Amniotic stem cell (primary cell): ENCODE data around the gene KIRREL3.

Experiments used
- DNase-seq: peaks from one replicate; lab custom pipeline; 2025; lab: John Stamatoyannopoulos, UW

KIRREL3 gene

DNA sequence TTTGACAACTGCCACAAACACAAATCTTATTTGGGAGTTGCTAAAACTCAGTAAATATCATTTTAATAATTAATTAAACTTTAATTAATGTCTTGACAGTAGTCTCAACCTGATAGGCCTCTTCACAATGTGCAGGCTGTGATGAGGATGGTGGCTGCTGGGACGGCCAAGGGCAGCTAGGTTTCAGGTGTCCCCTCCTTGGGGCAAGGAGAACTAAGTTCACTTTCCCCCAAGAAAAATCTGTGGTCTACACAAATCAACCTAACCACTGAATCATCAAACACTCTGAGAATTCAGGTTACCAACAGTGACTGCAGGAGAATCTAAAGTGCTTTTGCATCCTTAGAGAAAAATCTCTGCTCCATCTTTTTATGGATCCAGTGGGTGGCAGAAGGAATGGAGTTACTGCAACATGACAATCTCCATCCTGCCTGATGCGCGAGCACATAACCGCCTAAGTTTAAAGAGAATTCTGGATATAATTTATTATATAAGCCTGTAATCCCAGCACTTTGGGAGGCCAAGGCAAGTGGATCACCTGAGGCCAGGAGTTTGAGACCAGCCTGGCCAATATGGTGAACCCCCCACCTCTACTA is 289.7 kb downstream of the KIRREL3 start:
- DNase-seq, result no peak

DNA sequence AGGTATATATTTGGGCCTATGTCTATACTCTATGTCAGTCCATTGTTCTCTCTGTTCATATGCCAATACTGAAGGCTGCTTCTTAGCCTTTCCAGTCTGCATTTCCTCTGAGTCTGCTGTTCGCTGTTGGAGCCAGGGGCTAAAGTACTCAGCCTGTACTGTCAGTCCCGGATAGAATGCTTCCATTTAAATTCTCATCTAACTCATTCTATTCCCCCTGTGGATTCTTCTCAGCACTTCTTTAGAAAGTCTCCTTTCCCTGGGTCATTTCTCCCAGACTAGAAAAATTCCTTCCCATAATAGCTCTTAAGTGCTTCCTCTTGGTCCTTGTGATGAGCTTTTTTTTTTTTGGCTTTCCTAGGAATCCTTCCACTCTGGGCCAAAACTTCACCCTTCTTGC is 293.1 kb downstream of the KIRREL3 start:
- DNase-seq, result no peak

DNA sequence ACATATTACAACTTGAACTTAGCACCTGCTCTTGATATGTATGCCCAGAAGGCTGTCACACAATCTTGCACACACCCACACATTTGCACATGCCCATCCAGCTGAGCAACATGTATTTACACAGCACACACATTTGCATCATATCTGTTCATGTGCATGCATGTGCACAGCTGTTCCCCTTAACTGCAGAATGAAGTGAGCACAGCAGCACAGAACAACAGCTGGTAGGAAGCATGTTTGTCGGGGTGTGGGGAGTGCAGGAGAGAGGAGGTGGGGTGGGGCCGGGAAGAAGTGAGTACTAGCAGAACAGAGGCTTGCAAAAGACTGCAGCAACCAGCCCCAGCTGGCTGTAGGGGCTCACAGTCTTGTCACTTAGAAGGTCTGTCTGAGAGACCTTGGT is 296.5 kb downstream of the KIRREL3 start:
- DNase-seq, result no peak

DNA sequence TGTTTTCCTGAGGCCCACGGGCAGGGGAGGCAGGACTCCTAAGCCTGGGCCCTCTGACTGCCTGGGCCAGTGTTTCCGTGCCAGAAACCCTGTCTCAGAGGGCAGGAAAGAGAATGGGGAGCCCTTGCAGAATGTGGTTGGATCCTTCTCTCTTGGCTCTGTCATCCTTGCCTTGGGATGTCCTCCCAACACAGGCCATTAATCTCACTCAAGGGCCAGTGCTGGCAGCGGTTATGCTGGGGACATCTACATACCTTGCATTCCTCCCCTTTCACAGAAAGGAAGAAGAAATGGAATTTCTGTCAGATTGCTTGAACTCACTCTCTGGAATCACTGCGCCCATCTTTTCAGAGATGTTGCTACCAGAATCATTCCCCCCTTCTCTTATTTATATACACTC is 296.9 kb downstream of the KIRREL3 start:
- no peak for DNase-seq

DNA sequence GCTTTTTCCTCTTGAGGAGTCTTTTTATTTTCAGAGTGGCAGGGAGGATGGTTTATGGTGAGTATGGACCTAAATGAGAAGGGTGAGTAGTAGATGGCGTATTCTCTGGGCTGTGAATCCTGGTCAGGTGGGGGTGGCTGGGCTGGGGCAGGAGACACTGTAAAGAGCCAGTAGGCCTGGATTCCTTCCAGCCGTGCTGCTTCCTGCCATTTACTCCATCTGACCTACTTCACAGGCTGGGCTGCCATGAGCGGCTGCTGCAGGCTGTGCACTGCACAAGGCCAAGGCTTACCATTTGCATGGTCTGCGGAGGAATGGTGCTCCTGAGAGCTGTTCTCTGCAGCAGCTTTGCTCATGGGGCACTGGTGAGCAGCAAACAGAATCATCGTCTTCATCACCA is 297.6 kb downstream of the KIRREL3 start:
- DNase-seq, result no peak

DNA sequence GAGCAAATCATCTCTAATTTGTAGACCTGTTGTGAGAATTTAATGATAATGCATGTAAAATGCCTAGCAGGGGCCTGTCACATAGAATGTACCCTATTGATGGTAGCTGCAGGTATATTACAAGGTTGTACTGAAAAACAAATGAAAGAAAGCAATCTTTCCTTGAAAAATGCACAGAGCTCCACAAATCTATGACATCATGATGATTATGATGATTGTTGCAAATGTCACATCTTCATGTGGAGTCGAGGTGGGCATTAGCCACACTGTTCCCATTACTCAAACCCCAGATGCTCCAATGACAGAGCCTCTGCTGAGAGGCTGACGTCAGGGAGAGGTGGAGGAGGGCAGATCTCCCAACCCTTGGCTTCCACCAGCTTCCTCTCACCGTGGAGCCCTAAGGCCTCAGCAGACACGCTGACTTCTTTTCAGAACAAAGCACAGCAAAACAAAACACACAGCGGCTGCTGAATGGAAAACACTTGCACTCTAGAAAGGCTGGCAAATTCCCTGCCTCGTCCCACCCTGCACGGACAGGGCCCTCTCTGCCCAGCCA is 298.3 kb downstream of the KIRREL3 start:
- DNase-seq, result no peak

DNA sequence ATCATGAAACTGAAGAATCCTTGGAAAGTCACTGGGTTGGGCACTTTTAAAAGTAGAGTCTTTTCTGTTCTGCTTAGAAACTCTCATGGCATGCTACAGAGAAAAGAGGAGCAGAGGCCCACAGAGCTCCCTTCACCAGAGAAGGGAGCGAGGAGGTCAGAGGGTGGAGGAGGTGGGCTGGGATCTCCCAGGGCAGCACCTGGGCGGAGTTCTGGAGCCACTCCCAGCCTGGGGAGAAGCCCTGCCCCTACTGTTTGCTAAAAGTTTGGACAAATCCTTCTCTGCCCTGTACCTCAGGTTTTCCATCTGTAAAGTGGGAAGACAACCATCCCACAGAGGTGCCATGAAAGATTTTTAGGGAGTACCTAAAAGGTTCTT is 299.1 kb downstream of the KIRREL3 start:
- no peak for DNase-seq

DNA sequence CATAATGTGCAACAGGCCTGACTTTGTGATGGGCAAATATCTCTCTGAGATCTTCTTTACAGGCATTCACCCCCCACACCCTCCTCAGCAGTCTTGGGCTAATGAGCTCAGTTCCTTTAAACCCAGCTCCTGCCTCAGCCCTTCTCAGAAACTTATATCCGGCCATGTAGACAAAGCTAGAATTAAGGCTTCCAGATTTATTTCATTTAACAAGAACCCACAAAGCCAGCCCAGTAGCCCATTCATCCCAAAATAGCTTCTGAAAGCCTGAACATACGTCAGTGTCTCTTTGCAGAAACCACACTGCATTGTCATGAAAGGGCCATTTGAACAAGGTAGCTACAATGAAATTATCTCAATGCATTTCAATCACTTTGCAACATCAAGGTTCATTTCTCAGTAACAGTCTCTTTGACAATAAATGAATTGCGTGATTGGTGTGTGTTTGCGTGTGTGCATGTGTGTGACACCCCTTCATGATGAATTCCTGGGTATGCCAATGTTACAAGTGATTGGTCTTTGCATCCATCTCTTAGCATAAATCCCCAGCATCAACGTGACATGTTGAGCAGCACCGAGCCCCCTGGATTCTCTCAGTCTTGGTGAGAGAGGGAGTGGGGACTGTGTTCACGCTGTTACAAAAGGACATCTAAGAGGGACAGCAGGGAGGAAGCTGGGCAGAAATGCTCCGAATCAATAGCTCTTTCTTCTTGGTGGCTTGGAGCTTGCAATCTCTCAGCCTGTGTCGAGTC is 299.6 kb downstream of the KIRREL3 start:
- no peak for DNase-seq

DNA sequence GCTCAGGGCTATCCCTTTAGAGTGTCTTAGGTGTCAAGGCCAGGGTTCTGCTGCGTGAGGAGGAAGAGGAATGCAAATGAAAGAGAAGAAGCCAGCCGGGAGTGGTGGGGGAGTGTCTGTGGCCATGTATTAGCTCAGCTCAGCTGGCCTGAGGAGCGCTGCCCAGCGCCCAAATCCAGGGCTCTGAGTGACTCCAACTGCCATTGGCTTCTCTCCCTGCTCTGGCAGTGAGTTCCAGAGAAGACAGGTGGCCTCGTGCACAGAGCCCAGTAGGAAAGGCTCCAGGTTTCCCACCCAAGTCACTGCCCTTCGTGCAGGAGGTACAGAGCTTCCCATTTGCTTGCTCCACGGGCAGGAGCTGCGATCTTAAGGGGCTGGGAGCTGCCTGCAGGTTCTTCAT is 302.0 kb downstream of the KIRREL3 start:
- DNase-seq, result no peak

DNA sequence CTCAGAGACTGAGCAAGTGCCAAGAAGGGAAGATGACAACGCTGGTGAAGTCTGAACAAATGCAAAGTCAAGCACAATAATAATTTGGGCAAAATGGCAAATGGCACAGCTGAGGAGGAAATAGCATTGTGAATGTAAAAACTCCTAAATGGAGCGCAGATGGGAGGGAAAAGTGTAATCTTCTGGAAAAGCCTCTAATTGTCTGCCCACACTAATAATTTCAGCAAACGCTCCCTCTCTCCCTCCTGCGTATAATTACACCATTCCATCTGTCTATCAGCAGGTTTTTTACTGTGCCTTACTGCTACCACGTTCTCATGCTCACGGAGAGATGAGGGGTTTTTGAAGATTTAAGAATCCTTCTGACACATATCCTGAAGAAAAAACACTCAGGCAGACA is 302.6 kb downstream of the KIRREL3 start:
- no peak for DNase-seq

DNA sequence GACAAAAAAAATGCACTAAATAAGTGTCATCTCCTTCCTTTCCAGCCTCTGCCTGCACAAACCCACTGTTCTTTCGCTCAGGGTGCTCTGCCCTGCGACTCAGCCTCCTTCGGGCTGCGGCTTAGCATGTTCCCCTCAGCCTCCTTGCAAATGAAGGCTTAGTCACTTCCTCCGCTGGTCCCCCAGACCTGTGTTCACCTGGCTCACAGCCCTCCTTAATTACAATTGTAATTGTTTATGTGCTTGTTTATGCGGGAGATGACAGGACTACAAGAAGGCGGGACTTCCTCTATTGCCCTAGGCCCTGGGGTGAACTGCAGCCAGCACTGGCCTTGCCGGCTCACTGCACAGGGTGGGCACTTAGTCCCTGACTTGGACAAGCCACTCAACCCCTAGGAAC is 303.6 kb downstream of the KIRREL3 start:
- DNase-seq, result no peak

DNA sequence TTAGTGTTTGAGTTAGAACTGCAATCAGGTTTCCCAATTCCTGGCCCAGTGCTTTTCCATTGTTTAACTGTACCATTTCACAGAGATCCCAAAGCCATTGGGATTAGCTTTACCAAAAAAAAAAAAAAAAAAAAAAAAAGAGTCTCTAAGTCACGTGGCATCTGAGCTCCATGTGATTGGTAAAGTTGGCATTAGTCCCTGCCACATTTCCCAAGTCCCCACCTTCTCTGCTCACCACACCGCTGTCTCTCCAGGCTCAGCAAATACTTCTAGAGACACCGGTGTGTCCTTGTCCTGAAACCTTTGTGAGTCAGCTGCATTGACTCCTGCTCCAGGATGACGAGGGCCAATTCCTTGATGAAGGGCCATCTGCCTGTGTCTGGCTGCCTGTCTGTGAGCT is 305.3 kb downstream of the KIRREL3 start:
- DNase-seq, result no peak

DNA sequence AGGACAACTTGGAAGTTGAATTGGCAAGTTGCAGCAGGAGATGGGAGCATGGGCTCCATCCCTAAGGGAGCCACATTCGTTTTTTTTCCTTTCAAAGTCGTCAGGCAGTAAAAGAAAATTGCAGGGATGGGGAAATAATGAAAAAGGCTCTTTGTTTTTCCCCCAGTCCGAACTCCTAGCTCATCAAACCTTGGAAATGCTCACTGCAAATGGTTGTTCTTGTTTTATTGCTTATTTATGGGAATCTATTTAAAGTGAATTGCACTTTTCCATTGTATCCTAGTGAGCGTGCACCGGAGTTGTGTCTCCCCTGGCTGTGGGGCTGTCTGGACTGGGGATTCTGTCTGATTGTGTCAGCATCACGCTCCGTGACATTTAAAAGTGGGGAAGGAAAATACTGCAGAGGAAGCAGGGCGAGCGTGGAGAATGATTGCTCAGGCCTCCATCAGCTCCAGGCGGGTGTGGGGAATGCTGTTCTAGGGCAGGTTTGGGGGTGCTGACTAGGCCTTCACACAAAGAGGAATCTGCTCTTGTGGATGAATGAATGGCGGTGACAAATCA is 306.4 kb downstream of the KIRREL3 start:
- no peak for DNase-seq

DNA sequence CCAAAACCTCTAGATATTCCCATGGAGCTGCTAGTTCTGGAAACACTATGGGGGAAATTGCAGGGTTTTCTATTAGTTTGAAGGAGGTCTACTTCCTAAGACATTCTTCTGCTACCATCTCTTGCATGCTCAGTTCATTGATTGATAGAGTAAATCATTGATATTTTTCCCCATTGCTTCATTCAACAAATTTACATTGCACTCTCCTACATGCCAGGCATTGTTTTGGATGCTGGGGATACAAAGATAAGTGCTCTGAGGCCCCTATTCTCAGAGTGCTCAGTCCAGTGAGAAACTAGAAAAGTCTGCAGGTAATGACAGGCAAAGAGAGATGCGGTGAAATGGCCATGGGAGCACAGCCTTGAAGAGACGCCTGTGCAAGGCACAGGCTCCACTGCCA is 313.1 kb downstream of the KIRREL3 start:
- DNase-seq, result no peak

DNA sequence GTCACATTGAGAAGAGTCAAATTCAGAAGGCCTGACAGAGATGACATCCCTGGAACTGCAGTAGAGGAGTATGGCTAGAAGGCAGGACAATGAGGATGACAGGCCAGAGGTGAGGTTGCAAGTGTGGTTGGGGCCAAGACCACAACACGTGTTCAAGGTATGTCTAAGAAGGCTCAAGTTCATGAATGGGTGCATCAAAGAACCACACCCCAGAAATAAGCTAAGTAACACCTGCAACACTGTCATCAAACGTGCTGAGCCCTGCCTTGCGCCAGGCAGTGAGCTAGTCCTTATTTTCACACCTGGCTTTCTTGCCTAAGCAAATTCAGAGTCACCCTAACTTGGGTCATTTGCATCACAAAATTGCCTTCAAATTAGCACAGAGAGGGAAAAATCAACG is 313.6 kb downstream of the KIRREL3 start:
- no peak for DNase-seq

DNA sequence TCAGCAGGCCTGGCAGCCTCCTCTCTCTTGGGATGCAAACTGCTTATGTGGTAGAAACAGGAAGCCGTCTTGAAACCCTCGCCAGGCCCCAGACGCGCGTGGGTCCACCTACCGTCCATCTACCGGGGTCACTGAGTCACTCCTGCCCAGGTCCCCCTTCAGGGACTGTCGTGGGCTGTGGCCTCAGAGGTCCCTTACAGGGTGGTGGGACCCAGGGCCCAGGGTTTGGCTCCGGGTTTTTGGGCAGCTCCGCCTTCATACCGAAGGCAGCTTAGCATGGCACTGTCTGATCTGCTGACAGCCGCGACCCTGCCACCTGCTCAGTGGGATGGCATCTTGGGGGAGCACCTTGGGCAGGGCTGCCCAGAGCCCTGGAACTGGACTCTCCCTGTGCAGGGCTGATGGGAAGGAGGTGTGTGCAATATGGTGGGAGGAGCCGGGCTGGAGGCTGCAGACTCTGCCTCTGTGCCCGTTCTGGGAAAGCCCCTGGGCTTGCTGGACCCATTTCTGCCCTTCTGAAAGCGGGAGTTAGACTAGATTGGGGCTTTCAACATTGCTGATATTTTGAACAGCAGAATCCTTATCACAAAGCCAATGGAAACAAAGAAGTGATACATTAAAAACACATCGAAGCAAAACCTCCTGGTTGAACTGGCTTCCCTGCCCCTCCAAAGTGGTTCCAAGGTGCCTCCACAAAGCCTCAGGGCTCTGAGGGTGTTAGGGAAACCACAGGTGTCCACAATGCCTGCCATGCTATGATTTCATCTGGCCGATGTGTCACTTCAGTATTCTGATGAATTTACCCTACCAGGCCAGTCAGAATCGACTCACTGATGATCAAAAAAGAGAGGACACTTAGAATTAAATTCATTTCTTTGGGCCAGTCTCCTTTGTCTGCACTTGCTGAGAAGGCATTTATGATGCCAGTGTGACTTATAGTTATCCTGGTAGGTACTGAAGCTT is 316.5 kb downstream of the KIRREL3 start:
- no peak for DNase-seq

DNA sequence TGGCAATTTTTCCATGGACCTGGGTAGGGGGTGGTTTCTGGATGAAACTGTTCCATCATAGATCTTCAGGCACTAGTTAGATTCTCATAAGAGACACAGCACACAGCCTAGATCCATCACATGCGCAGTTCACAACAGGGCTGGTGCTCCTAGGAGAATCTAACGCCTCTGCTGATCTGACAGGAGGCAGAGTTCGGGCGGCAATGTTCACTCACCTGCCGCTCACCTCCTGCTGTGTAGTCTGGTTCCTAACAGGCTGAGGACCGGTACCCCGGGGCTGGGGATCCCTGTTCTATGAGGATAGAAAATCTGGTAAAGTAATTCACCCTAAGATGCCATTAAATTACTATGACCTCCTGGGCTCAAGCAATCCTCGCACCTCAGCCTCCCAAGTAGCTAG is 318.0 kb downstream of the KIRREL3 start:
- DNase-seq, result no peak

DNA sequence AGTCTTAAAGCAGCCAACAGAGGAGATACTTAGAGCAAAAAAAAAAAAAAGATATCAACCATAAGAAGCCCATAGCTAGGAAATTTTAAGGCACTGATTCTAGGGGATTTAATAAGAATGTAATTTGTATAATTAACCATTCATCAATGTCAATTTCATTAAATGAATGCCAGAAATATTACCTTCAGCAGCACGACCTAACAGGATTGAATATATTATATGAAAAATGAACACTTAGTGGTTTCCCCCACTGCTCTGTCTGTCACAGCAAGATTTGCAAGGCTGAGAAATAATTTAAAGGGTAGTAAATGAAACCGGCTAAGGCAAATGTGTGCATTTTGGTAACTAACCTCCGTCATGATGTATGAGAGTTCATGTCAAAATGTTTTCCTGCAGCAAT is 319.9 kb downstream of the KIRREL3 start:
- no peak for DNase-seq

DNA sequence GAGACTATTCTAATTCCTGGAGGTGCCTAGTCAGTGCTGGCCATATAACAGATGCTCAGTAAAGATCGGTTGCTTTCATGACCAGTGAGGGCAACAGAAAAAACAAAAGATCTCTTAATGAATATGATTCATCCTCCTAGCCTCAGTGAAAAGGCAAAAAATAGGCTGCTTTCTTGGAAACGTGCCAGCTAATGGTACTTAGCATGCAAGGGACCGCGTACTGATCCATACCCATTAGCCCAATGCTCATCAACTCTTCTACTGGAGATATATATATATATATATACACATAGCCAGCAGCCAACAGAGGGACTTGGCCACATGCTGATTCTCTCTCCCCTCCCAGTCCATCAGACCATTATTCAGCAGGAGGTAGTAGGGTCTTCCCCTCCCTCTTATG is 320.4 kb downstream of the KIRREL3 start:
- DNase-seq, result no peak

DNA sequence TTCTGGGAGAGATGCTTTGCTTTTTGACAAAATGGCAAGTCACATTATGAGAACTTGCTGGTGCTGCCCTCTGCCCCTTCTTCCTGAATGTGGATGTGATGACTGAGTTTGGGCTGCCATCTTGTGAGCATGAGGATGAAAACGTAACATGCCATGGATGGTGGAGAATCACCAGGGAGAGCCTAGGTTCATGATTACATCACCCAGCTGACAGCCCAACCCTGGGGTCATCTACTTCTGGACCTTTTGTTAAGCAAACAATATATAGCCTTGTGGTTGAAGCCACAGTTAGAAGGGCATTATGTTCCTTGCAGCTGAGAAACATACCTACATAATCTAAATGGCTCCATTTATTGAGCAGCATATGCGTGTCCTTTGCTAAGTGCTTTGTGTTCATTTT is 321.5 kb downstream of the KIRREL3 start:
- no peak for DNase-seq

DNA sequence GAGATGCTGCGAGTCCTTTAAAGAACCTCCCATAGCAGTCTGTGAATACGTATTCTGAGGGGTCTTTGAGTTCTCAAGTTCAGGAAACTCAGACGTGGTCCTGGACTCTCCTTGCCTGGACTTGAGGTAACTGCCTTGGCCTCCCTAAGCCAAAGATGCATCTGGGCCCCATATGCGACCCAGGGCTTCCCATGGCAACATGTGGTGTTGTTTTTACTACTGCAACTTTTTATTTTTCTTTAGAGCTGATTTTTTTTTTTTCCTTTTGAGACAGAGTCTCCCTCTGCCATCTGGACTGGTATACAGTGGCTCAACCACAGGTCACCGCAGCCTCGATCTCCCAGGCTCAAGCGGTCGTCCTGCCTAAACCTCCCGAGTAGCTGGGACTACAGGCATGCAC is 324.0 kb downstream of the KIRREL3 start:
- DNase-seq, result no peak

DNA sequence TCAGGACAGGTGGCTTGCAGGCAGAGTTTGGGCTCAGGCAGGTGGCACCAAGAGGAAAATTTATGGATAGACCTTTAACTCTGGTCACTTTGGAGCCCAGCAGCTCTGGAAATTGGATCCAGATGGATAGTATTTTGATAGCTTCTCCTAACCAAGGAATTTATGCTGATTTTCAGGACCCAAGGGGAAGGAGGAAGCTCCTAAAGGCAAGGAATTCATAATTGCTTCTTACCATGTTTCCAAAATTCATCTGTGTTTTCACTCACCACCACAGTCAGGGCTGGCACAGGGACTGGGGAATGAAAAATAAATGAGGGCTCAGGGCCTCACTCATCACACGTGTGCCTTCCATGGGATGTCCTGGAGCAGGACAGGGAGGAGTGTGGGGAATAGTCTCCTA is 327.3 kb downstream of the KIRREL3 start:
- DNase-seq, result no peak
